ENCODE measurements around the gene TTLL9.

The TTLL9 gene

GRCh38 chr20:31829731-31830130 lies 40.7 kb upstream of the TTLL9 start:
- H3K9me3 ChIP-seq (ENCODE audit: control insufficient read depth, low read length), result no peaks in the 10 kb centered on the region
- WGBS, 2 experiments (ENCODE audit: insufficient coverage in 2 of 2), result 68 to 85% methylated on average over 2 to 3 of the region's 6 CpGs
- H3K4me1 ChIP-seq (ENCODE audit: control insufficient read depth, insufficient read depth, low read length, poor library complexity, severe bottlenecking), result peaks cover 10% of the 10 kb centered on the region
- no peaks in the 10 kb centered on the region for H3K36me3 ChIP-seq (ENCODE audit: control insufficient read depth, insufficient read depth, low read length)
- no peak overlapping the region for H3K27ac ChIP-seq (ENCODE audit: low read depth, low read length, severe bottlenecking)
- H3K4me3 ChIP-seq (ENCODE audit: extremely low read depth, insufficient read depth, low read length, poor library complexity, severe bottlenecking), result no peak overlapping the region

GRCh38 chr20:31830406-31830981 lies 39.9 kb upstream of the TTLL9 start:
- Histone ChIP-seq H3K9me3 (ENCODE audit: control insufficient read depth, low read length) (no peaks in the 10 kb centered on the region), H3K36me3 (ENCODE audit: control insufficient read depth, insufficient read depth, low read length) (no peaks in the 10 kb centered on the region), H3K27ac (ENCODE audit: low read depth, low read length, severe bottlenecking) (no peak overlapping the region), H3K4me3 (ENCODE audit: extremely low read depth, insufficient read depth, low read length, poor library complexity, severe bottlenecking) (no peak overlapping the region), H3K4me1 (ENCODE audit: control insufficient read depth, insufficient read depth, low read length, poor library complexity, severe bottlenecking) (peaks cover 17% of the 10 kb centered on the region)
- WGBS, 2 experiments (ENCODE audit: insufficient coverage in 2 of 2), result 91 to 95% methylated on average over 4 to 5 of the region's 8 CpGs

GRCh38 chr20:31831211-31831610 lies 39.2 kb upstream of the TTLL9 start:
- peaks cover 24% of the 10 kb centered on the region for H3K4me1 ChIP-seq (ENCODE audit: control insufficient read depth, insufficient read depth, low read length, poor library complexity, severe bottlenecking)
- H3K4me3 ChIP-seq (ENCODE audit: extremely low read depth, insufficient read depth, low read length, poor library complexity, severe bottlenecking), result no peak overlapping the region
- H3K36me3 ChIP-seq (ENCODE audit: control insufficient read depth, insufficient read depth, low read length), result no peaks in the 10 kb centered on the region
- no peaks in the 10 kb centered on the region for H3K9me3 ChIP-seq (ENCODE audit: control insufficient read depth, low read length)
- no peak overlapping the region for H3K27ac ChIP-seq (ENCODE audit: low read depth, low read length, severe bottlenecking)
- WGBS, 2 experiments (ENCODE audit: insufficient coverage in 2 of 2), result 76 to 94% methylated on average over 3 to 6 of the region's 6 CpGs

- Histone ChIP-seq H3K27ac (ENCODE audit: low read depth, low read length, severe bottlenecking) (no peak overlapping the region), H3K4me1 (ENCODE audit: control insufficient read depth, insufficient read depth, low read length, poor library complexity, severe bottlenecking) (peaks cover 30% of the 10 kb centered on the region), H3K36me3 (ENCODE audit: control insufficient read depth, insufficient read depth, low read length) (no peaks in the 10 kb centered on the region), H3K4me3 (ENCODE audit: extremely low read depth, insufficient read depth, low read length, poor library complexity, severe bottlenecking) (no peak overlapping the region), H3K9me3 (ENCODE audit: control insufficient read depth, low read length) (no peaks in the 10 kb centered on the region)
- WGBS, 2 experiments (ENCODE audit: insufficient coverage in 2 of 2), result 93 to 98% methylated on average over 15 to 17 of the region's 17 CpGs
These were observed 38.6 kb upstream of the TTLL9 start for GRCh38 chr20:31831771-31832306.

GRCh38 chr20:31833130-31833930 lies 37.1 kb upstream of the TTLL9 start:
- Histone ChIP-seq H3K9me3 (ENCODE audit: control insufficient read depth, low read length) (no peaks in the 10 kb centered on the region), H3K27ac (ENCODE audit: low read depth, low read length, severe bottlenecking) (peak overlapping the region; percentile 60), H3K36me3 (ENCODE audit: control insufficient read depth, insufficient read depth, low read length) (no peaks in the 10 kb centered on the region), H3K4me1 (ENCODE audit: control insufficient read depth, insufficient read depth, low read length, poor library complexity, severe bottlenecking) (peaks cover 43% of the 10 kb centered on the region), H3K4me3 (ENCODE audit: extremely low read depth, insufficient read depth, low read length, poor library complexity, severe bottlenecking) (no peak overlapping the region)
- 68 to 70% methylated on average over 14 of the region's 14 CpGs for WGBS, 2 experiments (ENCODE audit: insufficient coverage in 2 of 2)

GRCh38 chr20:31833931-31834521 lies 36.4 kb upstream of the TTLL9 start:
- peaks cover 48% of the 10 kb centered on the region for H3K4me1 ChIP-seq (ENCODE audit: control insufficient read depth, insufficient read depth, low read length, poor library complexity, severe bottlenecking)
- peak overlapping the region; percentile 60 for H3K27ac ChIP-seq (ENCODE audit: low read depth, low read length, severe bottlenecking)
- WGBS, 2 experiments (ENCODE audit: insufficient coverage in 2 of 2), result 84 to 85% methylated on average over 14 to 17 of the region's 20 CpGs
- no peaks in the 10 kb centered on the region for H3K9me3 ChIP-seq (ENCODE audit: control insufficient read depth, low read length)
- no peaks in the 10 kb centered on the region for H3K36me3 ChIP-seq (ENCODE audit: control insufficient read depth, insufficient read depth, low read length)
- H3K4me3 ChIP-seq (ENCODE audit: extremely low read depth, insufficient read depth, low read length, poor library complexity, severe bottlenecking), result no peak overlapping the region

GRCh38 chr20:31835554-31835953 lies 34.9 kb upstream of the TTLL9 start:
- no peaks in the 10 kb centered on the region for H3K9me3 ChIP-seq (ENCODE audit: control insufficient read depth, low read length)
- no peak overlapping the region for H3K4me3 ChIP-seq (ENCODE audit: extremely low read depth, insufficient read depth, low read length, poor library complexity, severe bottlenecking)
- peak overlapping the region; percentile 59 for H3K27ac ChIP-seq (ENCODE audit: low read depth, low read length, severe bottlenecking)
- peaks cover 48% of the 10 kb centered on the region for H3K4me1 ChIP-seq (ENCODE audit: control insufficient read depth, insufficient read depth, low read length, poor library complexity, severe bottlenecking)
- H3K36me3 ChIP-seq (ENCODE audit: control insufficient read depth, insufficient read depth, low read length), result no peaks in the 10 kb centered on the region
- WGBS, 2 experiments (ENCODE audit: insufficient coverage in 2 of 2), result 89 to 93% methylated on average over 8 to 9 of the region's 9 CpGs

- 46 to 69% methylated on average over 6 to 10 of the region's 14 CpGs for WGBS, 2 experiments (ENCODE audit: insufficient coverage in 2 of 2)
- H3K27ac ChIP-seq (ENCODE audit: low read depth, low read length, severe bottlenecking), result peak overlapping the region; percentile 59
- peaks cover 53% of the 10 kb centered on the region for H3K4me1 ChIP-seq (ENCODE audit: control insufficient read depth, insufficient read depth, low read length, poor library complexity, severe bottlenecking)
- H3K9me3 ChIP-seq (ENCODE audit: control insufficient read depth, low read length), result no peaks in the 10 kb centered on the region
- no peak overlapping the region for H3K4me3 ChIP-seq (ENCODE audit: extremely low read depth, insufficient read depth, low read length, poor library complexity, severe bottlenecking)
- H3K36me3 ChIP-seq (ENCODE audit: control insufficient read depth, insufficient read depth, low read length), result no peaks in the 10 kb centered on the region
These were observed 34.2 kb upstream of the TTLL9 start for GRCh38 chr20:31835977-31836852.

GRCh38 chr20:31836853-31837608 lies 33.4 kb upstream of the TTLL9 start:
- WGBS, 2 experiments (ENCODE audit: insufficient coverage in 2 of 2), result 76 to 90% methylated on average over 4 to 5 of the region's 5 CpGs
- Histone ChIP-seq H3K4me1 (ENCODE audit: control insufficient read depth, insufficient read depth, low read length, poor library complexity, severe bottlenecking) (peaks cover 59% of the 10 kb centered on the region), H3K27ac (ENCODE audit: low read depth, low read length, severe bottlenecking) (peak overlapping the region; percentile 0), H3K36me3 (ENCODE audit: control insufficient read depth, insufficient read depth, low read length) (no peaks in the 10 kb centered on the region), H3K4me3 (ENCODE audit: extremely low read depth, insufficient read depth, low read length, poor library complexity, severe bottlenecking) (no peak overlapping the region), H3K9me3 (ENCODE audit: control insufficient read depth, low read length) (no peaks in the 10 kb centered on the region)
